GM12878 (cell line): Measurements from ENCODE around the gene ZNF285. TPM values are rescaled to one million over a fixed set of nuclear protein-coding genes. Genes with fewer than 3 reads are reported as not detected.

Experiments
- CEBPB ChIP-seq, 2 experiments: fragments of 150-350 bp in 1 of 2; IDR thresholded peaks; 2 replicates each; pipeline ENCODE4 v1.6.1; 2012 to 2014; ENCODE audit warnings: low read depth in 2 of 2, low read length in 2 of 2, borderline replicate concordance in 1 of 2, inconsistent platforms in 1 of 2
- KAT2A ChIP-seq: conservative IDR thresholded peaks from 2 replicates; pipeline ENCODE4 v1.6.1; 2011; ENCODE audit warnings: low read depth, low read length; ENCODE audit not compliant: control insufficient read depth
- MXI1 ChIP-seq: fragments of 150-350 bp; IDR thresholded peaks from 2 replicates; pipeline ENCODE4 v1.6.1; 2011; ENCODE audit warnings: low read depth, mild to moderate bottlenecking, inconsistent platforms, low read length, improper control_type of control experiment
- NRF1 ChIP-seq: conservative IDR thresholded peaks from 2 replicates; pipeline ENCODE4 v1.6.1; 2011; ENCODE audit warnings: mild to moderate bottlenecking, low read depth, low read length, improper control_type of control experiment
- polyA plus RNA-seq, 11 experiments: library from polyadenylated mRNA; depleted of rRNA in 4 of 11; unstranded in 6 of 11; stranded (reverse) in 5 of 11; fragments of >200 nt; fragmentation: Nextera tagmentation in 4 of 11; fragmentation: Illumina TruSeq in 1 of 11; extraction: Ambion mirVana in 4 of 11; extraction: Trizol in 1 of 11; gene quantifications; 1 replicate in 1 of 11; 2 replicates in 10 of 11; pipeline versions ENCODE4 v1.2.1 to v1.2.3, GENCODE V29; 2011 to 2016; ENCODE audit warnings: inconsistent platforms in 2 of 11, missing spikeins in 2 of 11, low read depth in 1 of 11
- total RNA-seq, 4 experiments: library from RNA; depleted of rRNA in 3 of 4; stranded (reverse); fragments of >200 nt in 3 of 4; fragmentation: Illumina TruSeq in 1 of 4; extraction: Trizol in 1 of 4; gene quantifications; 2 replicates each; pipeline versions ENCODE4 v1.2.1 to v1.2.3, GENCODE V29; 2013 to 2021
- TF ChIP-seq, protein P1 (sequence below): fragments of 450-650 bp; IDR thresholded peaks from 2 replicates; pipeline ENCODE4 v1.6.1; 2017; ENCODE audit warnings: low read depth, mild to moderate bottlenecking, moderate library complexity
- TF ChIP-seq, protein P2 (sequence below): fragments of 150-350 bp; IDR thresholded peaks from 2 replicates; pipeline ENCODE4 v1.6.1; 2016; ENCODE audit warnings: low read depth, low read length

ZNF285 gene
- total and polyA plus RNA-seq, 10 of the 15 experiments (the other 5 are each of a cell fraction or from before 2014, with no cell fraction given), result 0.02 to 0.40 (median 0.28) TPM; not detected in 3

DNA sequence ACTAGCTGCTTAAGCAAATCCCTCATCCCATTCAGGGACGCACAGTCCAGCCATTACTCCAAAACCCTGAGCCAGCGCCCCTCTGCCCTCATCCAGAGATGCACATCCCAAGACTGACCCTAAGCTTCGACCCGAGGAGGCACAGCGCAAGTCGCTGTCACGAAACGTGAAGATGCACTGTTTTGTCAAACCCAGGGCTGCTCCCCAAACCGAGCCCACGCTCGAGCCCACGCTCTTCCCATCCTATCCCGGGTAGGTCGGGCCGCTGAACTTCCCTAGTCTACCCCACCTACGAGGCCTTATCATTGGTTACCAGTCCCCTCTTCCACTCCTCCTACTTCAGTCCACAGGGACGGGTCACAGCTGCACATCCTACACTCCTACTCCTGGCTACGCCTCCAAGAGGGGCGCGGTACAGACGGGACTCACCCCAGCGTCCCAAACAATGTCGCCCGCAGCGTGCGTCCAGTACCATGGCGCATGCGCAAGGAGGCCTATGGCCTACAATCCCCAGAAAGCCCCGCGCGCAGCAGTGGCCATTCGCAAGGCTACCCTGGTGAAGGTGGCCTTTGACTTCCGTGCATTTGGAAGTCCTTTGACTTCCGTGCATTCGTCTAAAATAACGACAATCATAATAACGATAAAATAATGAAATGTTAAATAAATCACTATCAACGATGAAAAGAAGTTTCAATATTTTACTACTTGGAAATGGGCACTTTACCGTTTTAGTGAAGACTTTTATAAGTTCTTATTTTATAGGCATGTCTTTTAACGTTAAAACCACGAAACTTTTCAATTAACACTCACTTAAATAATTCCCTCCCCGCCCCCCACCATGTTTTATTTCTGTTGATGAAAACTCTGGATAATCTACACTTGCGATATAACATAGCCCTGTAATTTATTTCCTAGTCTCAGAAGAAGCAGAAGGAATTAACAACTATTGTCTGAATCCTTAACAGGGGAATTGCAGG, at the start of gene ZNF285 (continued):
- TF ChIP-seq, protein P1, sequence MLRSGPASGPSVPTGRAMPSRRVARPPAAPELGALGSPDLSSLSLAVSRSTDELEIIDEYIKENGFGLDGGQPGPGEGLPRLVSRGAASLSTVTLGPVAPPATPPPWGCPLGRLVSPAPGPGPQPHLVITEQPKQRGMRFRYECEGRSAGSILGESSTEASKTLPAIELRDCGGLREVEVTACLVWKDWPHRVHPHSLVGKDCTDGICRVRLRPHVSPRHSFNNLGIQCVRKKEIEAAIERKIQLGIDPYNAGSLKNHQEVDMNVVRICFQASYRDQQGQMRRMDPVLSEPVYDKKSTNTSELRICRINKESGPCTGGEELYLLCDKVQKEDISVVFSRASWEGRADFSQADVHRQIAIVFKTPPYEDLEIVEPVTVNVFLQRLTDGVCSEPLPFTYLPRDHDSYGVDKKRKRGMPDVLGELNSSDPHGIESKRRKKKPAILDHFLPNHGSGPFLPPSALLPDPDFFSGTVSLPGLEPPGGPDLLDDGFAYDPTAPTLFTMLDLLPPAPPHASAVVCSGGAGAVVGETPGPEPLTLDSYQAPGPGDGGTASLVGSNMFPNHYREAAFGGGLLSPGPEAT, result no peak
- TF ChIP-seq MXI1 (no peak), NRF1 (0 out of 2 replicates have a peak, but pooled peaks have one; percentile 34), CEBPB (IDR thresholded peaks at IDR 0.05; ENCODE audit: borderline replicate concordance in 1 of 2, low read depth in 2 of 2, low read length in 2 of 2) (no peak), KAT2A (no peak)
- TF ChIP-seq, protein P2, sequence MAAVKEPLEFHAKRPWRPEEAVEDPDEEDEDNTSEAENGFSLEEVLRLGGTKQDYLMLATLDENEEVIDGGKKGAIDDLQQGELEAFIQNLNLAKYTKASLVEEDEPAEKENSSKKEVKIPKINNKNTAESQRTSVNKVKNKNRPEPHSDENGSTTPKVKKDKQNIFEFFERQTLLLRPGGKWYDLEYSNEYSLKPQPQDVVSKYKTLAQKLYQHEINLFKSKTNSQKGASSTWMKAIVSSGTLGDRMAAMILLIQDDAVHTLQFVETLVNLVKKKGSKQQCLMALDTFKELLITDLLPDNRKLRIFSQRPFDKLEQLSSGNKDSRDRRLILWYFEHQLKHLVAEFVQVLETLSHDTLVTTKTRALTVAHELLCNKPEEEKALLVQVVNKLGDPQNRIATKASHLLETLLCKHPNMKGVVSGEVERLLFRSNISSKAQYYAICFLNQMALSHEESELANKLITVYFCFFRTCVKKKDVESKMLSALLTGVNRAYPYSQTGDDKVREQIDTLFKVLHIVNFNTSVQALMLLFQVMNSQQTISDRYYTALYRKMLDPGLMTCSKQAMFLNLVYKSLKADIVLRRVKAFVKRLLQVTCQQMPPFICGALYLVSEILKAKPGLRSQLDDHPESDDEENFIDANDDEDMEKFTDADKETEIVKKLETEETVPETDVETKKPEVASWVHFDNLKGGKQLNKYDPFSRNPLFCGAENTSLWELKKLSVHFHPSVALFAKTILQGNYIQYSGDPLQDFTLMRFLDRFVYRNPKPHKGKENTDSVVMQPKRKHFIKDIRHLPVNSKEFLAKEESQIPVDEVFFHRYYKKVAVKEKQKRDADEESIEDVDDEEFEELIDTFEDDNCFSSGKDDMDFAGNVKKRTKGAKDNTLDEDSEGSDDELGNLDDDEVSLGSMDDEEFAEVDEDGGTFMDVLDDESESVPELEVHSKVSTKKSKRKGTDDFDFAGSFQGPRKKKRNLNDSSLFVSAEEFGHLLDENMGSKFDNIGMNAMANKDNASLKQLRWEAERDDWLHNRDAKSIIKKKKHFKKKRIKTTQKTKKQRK, result no peak
